A549 (cell line): ENCODE data around the gene MAP1LC3A. TPM values are rescaled to one million over a fixed set of nuclear protein-coding genes. Genes with fewer than 3 reads are reported as not detected.

Experiments
- ATAC-seq, 2 experiments: fragments of 200-7000 bp in 1 of 2; fragments of >200 bp in 1 of 2; cut with Nextera tagmentation in 1 of 2; cut with Tn5 transposase in 1 of 2; 3 replicates each; pipeline versions ENCODE4 v1.8.0 to v1.9.1; 2018 to 2020; ENCODE audit warnings: mild to moderate bottlenecking in 1 of 2, moderate library complexity in 1 of 2
- CTCF ChIA-PET: fragments of 300-600 bp; sonication (Branson Sonifier 250); formaldehyde crosslinking; extraction: SDS; loops from one replicate; lab custom pipeline; 2021; ENCODE audit warnings: antibody characterized with exemption, inconsistent platforms; lab: Yijun Ruan, JAX
- POLR2A ChIA-PET: fragments of 350-600 bp; formaldehyde crosslinking; extraction: SDS; loops from one replicate; lab custom pipeline; 2021; ENCODE audit warnings: antibody characterized with exemption, inconsistent platforms; lab: Yijun Ruan, JAX
- DNase-seq, 2 experiments: peaks; one replicate each; pipeline versions ENCODE4 v3.0.0 to v3.0.0-alpha.2; 2011 to 2016; ENCODE audit warnings: low read depth in 1 of 2, low spot score in 1 of 2
- FAIRE-seq: peaks from 2 replicates; lab custom pipeline; 2011; peaks lifted over from hg19 to GRCh38; lab: Jason Lieb, UNC
- H3K27ac ChIP-seq, 2 experiments: fragments of >200 bp; sonication (Bioruptor Twin); formaldehyde crosslinking; 3 replicates each; pipeline ENCODE4 v1.5.1; 2016 to 2017
- H3K4me1 ChIP-seq: fragments of >200 bp; sonication (Bioruptor Twin); formaldehyde crosslinking; 3 replicates; pipeline ENCODE4 v1.6.1; 2016
- H3K4me2 ChIP-seq: fragments of >200 bp; sonication (Bioruptor Twin); formaldehyde crosslinking; 3 replicates; pipeline ENCODE4 v1.6.1; 2016
- H3K4me3 ChIP-seq: fragments of >200 bp; sonication (Bioruptor Twin); formaldehyde crosslinking; 3 replicates; pipeline ENCODE4 v1.5.1; 2016
- H3K9me3 ChIP-seq: fragments of >200 bp; sonication (Bioruptor Twin); formaldehyde crosslinking; 3 replicates; pipeline ENCODE4 v1.6.1; 2016
- BCL3 ChIP-seq: fragments of >200 bp; sonication (Bioruptor Twin); formaldehyde crosslinking; IDR thresholded peaks from 3 replicates; pipeline ENCODE4 v1.6.1; 2016
- BHLHE40 ChIP-seq: IDR thresholded peaks from 2 replicates; pipeline ENCODE4 v1.6.1; 2012; ENCODE audit warnings: low read depth, low read length, inconsistent platforms
- CEBPB ChIP-seq, 2 experiments: fragments of >200 bp in 1 of 2; sonication (Bioruptor Twin) in 1 of 2; formaldehyde crosslinking in 1 of 2; IDR thresholded peaks; 2 replicates each; pipeline ENCODE4 v1.6.1; 2012 to 2016
- FOSB ChIP-seq: fragments of 250-450 bp; sonication (Bioruptor Pico); IDR thresholded peaks from 2 replicates; pipeline ENCODE4 v1.5.0; 2020; ENCODE audit warnings: mild to moderate bottlenecking, moderate library complexity
- HOXB13 ChIP-seq: fragments of 250-450 bp; sonication (Bioruptor Pico); IDR thresholded peaks from 2 replicates; pipeline ENCODE4 v1.5.0; 2020; ENCODE audit warnings: low read depth, mild to moderate bottlenecking, moderate library complexity
- HOXB5 ChIP-seq: fragments of 250-450 bp; sonication (Bioruptor Pico); IDR thresholded peaks from 2 replicates; pipeline ENCODE4 v1.5.0; 2020; ENCODE audit warnings: mild to moderate bottlenecking, moderate library complexity
- JUNB ChIP-seq: fragments of >200 bp; sonication (Bioruptor Twin); formaldehyde crosslinking; IDR thresholded peaks from 2 replicates; pipeline ENCODE4 v1.6.1; 2016
- MAX ChIP-seq: IDR thresholded peaks from 2 replicates; pipeline ENCODE4 v1.6.1; 2012
- NPAS2 ChIP-seq: fragments of 250-450 bp; sonication (Bioruptor Pico); IDR thresholded peaks from 2 replicates; pipeline ENCODE4 v1.8.0; 2022; ENCODE audit warnings: mild to moderate bottlenecking, moderate library complexity, borderline replicate concordance
- POLR2A ChIP-seq: IDR thresholded peaks from 2 replicates; pipeline ENCODE4 v1.6.1; 2012; ENCODE audit warnings: mild to moderate bottlenecking, low read length
- RAD21 ChIP-seq, 2 experiments: fragments of >200 bp in 1 of 2; sonication (Bioruptor Twin) in 1 of 2; formaldehyde crosslinking in 1 of 2; IDR thresholded peaks in 1 of 2; conservative IDR thresholded peaks in 1 of 2; 2 replicates in 1 of 2; 3 replicates in 1 of 2; pipeline ENCODE4 v1.6.1; 2012 to 2018; ENCODE audit warnings: inconsistent platforms in 1 of 2
- REST ChIP-seq: fragments of 200-600 bp; sonication (generic); IDR thresholded peaks from 2 replicates; pipeline ENCODE4 v1.6.1; 2016; ENCODE audit warnings: antibody characterized with exemption, mild to moderate bottlenecking, moderate library complexity
- RFX5 ChIP-seq: fragments of 450-650 bp; IDR thresholded peaks from 2 replicates; pipeline ENCODE4 v1.7.1; 2014; ENCODE audit warnings: antibody characterized with exemption, mild to moderate bottlenecking, moderate library complexity
- RNF2 ChIP-seq: fragments of 200-600 bp; sonication (generic); IDR thresholded peaks from 2 replicates; pipeline ENCODE4 v1.6.1; 2016; ENCODE audit warnings: low read depth, mild to moderate bottlenecking, antibody characterized with exemption, moderate library complexity, borderline replicate concordance
- SREBF2 ChIP-seq: fragments of 450-650 bp; IDR thresholded peaks from 2 replicates; pipeline ENCODE4 v1.6.1; 2014; ENCODE audit warnings: mild to moderate bottlenecking, moderate library complexity
- USF2 ChIP-seq: fragments of 450-650 bp; IDR thresholded peaks from 2 replicates; pipeline ENCODE4 v1.6.1; 2014; ENCODE audit warnings: antibody characterized with exemption
- ZFP36 ChIP-seq: fragments of 450-650 bp; IDR thresholded peaks from 2 replicates; pipeline ENCODE4 v1.6.1; 2014; ENCODE audit warnings: borderline replicate concordance; ENCODE audit not compliant: partially characterized antibody
- WGBS: methylation state at CpG from one replicate; pipeline ENCODE4 v1.1.6; 2017; ENCODE audit errors: missing lambda C conversion rate; 5-methylcytosine and 5-hydroxymethylcytosine counted together
- polyA plus RNA-seq, 4 experiments: library from polyadenylated mRNA; depleted of rRNA in 3 of 4; stranded (reverse); fragments of >200 nt; fragmentation: RNase III in 1 of 4; extraction: RNeasy Plus Mini Kit Qiagen cat#74134 plus additional on column Dnase treatment in 1 of 4; gene quantifications; 2 replicates in 3 of 4; 3 replicates in 1 of 4; pipeline ENCODE4 v1.2.3, GENCODE V29; 2011 to 2017
- TF ChIP-seq, protein P1 (sequence below): fragments of 150-350 bp; IDR thresholded peaks from 2 replicates; pipeline ENCODE4 v1.6.1; 2014; ENCODE audit warnings: low read depth, mild to moderate bottlenecking, low read length

MAP1LC3A gene
- polyA plus RNA-seq, 2 of the 4 experiments (the other 2 are of a cell fraction), result 4.3 to 15.7 TPM

DNA sequence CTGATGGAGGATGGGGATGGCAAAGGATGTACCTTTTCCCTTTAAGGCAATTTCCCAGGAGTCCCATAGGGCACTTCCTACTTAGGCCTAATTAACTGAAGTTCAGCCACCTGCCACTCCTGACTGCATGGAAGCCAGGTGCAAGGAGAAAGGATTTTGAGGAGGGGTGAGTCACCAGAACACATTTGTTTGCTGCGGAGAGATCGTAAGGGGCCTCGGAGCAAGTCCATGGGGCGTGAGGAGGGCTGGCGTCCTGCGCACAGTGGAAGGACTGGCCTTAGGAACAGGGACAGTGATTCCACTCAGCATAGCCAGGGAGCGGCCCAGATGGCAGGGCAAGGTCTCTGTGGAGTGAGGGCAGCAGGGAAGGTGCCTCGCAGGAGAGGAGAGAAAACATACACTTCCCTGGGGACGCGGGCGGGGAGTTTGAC, 11.8 kb upstream of the MAP1LC3A start:
- ChIA-PET CTCF (interaction anchor here (1.2 to 3.4 kb wide), 4 partner anchors 9 to 235 kb away, joined by 3 to 26 read pairs (median 6); no protein-coding TSS in a partner anchor), POLR2A (no interaction called here)
- DNase-seq (no peak), FAIRE-seq (no peak), ATAC-seq (peak; percentile 14 to 27; a peak in 2 of 6 replicates)
- Histone ChIP-seq H3K4me3 (no peak overlapping the region), H3K27ac (no peak overlapping the region), H3K4me2 (no peak overlapping the region), H3K9me3 (no peaks in the 10 kb centered on the region), H3K4me1 (no peaks in the 10 kb centered on the region)
- 94% methylated on average over 11 of the region's 11 CpGs for WGBS
- TF ChIP-seq, protein P1, sequence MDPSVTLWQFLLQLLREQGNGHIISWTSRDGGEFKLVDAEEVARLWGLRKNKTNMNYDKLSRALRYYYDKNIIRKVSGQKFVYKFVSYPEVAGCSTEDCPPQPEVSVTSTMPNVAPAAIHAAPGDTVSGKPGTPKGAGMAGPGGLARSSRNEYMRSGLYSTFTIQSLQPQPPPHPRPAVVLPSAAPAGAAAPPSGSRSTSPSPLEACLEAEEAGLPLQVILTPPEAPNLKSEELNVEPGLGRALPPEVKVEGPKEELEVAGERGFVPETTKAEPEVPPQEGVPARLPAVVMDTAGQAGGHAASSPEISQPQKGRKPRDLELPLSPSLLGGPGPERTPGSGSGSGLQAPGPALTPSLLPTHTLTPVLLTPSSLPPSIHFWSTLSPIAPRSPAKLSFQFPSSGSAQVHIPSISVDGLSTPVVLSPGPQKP, result no peak
- TF ChIP-seq MAX (no peak), CEBPB (IDR thresholded peaks at IDR 0.05) (no peak), POLR2A (no peak), REST (no peak), RAD21 (conservative IDR thresholded peaks at IDR 0.05 in 1 of 2, IDR thresholded peaks at IDR 0.05 in 1 of 2) (no peak), RFX5 (no peak), BCL3 (no peak), USF2 (no peak), ZFP36 (no peak), HOXB13 (no peak), NPAS2 (no peak)

DNA sequence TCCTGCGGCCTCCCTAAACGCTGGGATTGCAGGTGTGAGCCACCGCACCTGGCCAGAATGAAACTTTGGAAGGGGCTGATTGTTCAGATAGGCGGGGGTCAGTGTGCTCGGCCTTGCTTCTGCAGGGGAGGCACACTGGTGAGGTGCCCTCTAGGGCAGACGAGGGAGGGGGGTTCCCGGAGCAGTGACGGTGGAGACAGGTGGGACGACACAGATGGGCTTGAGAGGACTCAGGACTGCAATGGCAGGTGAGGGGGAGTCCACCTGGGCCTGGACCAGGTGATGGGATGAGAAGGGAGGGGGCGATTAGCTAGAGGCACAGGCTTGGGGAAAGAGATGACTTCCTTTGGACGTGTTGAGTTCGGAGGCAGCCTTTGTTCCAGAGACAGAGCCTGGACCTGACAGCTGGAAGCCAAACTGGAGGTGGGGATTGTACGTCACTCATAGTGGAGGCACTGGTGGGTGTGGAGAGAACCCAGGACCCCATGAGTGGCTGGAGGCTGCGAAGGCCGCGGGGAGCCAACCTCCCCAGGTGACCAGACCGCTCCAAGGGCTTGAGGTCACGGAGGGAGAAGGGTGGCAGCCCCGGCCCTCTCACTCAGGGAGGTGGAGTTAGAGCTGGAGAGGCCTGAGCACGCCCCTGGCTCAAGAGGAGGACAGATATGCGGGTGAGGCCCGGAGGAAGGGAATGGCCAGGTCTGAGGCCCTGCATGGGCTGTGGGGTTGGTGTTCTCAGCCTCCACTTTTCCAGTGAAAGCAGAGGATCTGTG, 10.5 kb upstream of the MAP1LC3A start:
- FAIRE-seq, result no peak
- Histone ChIP-seq H3K4me2 (no peak overlapping the region), H3K27ac (no peak overlapping the region), H3K9me3 (no peaks in the 10 kb centered on the region), H3K4me3 (no peak overlapping the region), H3K4me1 (no peaks in the 10 kb centered on the region; the same call in 1 of the 3 replicates)
- no peak for TF ChIP-seq BHLHE40
- TF ChIP-seq SREBF2, result no peak
- no peak for TF ChIP-seq FOSB (CRISPR knock-in tag)
- no peak for TF ChIP-seq RAD21 (conservative IDR thresholded peaks at IDR 0.05 in 1 of 2, IDR thresholded peaks at IDR 0.05 in 1 of 2)
- TF ChIP-seq RNF2, result no peak
- no peak for TF ChIP-seq HOXB5
- TF ChIP-seq JUNB, result no peak
- no peak for TF ChIP-seq CEBPB (IDR thresholded peaks at IDR 0.05)
- no peak for TF ChIP-seq HOXB13
- no peak for TF ChIP-seq USF2
- CTCF ChIA-PET, result interaction anchor here (0.8 to 3.4 kb wide), 5 partner anchors 10 to 236 kb away, joined by 3 to 26 read pairs (median 3); no protein-coding TSS in a partner anchor
- 88% methylated on average over 22 of the region's 22 CpGs for whole genome bisulfite sequencing
- no peak for DNase-seq
- POLR2A ChIA-PET, result no interaction called here
- ATAC-seq, result peak in 1 of 2 experiments; percentile 15; a peak in 1 of 6 replicates
